Putamen (tissue), 1 donor: ENCODE measurements around the gene TAMALIN.
A peak's percentile ranks its signal among the peaks of the same experiment; 100 is the strongest.
"Not testable (repeated sequence)": the region's sequence is repeated elsewhere in the genome, so short reads cannot be mapped to it uniquely, and the experiment has no call there.

Source experiments
- DNase-seq: peaks from one replicate; pipeline ENCODE4 v3.0.0-alpha.2; 2016; ENCODE audit warnings: low spot score

The TAMALIN gene

DNA sequence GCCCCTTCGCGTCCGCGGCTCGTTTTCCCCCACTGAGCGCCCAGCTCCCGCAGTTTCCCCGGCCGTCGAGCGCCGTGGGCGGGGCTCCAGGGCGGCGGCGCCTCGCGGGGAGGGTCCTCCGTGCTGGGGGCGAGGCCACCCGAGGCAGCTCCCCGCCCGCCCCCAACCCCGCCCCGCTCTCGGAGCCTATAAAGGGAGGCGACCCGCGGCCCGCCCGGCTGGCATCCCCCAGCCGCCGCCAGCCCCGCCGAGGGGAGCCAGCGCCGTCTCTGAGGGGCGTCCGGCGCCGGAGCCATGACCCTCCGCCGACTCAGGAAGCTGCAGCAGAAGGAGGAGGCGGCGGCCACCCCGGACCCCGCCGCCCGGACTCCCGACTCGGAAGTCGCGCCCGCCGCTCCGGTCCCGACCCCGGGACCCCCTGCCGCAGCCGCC lies at the start of gene TAMALIN:
Gene TAMALIN, plus strand, starts transcription at position 221 of the 432 bp plus-strand sequence. Its CDS starts 74 bp downstream, at position 295.
- DNase-seq, result no peak

DNA sequence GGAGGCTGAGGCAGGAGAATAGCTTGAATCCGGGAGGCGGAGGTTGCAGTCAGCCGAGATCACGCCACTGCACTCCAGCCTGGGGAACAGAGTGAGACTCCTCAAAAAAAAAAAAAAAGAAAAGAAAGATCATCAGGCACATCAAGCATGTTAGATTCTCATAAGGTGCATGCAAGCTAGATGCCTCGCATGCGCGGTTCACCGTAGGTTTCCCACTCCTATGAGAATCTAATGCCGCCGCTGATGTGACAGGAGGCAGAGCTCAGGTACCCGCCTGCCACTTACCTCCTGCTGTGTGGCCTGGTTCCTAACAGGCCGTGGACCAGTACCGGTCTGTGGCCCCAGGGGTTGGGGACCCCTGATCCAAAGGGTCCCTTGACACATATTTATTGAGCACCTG lies 48.2 kb upstream of the TAMALIN start:
- no peak for DNase-seq

DNA sequence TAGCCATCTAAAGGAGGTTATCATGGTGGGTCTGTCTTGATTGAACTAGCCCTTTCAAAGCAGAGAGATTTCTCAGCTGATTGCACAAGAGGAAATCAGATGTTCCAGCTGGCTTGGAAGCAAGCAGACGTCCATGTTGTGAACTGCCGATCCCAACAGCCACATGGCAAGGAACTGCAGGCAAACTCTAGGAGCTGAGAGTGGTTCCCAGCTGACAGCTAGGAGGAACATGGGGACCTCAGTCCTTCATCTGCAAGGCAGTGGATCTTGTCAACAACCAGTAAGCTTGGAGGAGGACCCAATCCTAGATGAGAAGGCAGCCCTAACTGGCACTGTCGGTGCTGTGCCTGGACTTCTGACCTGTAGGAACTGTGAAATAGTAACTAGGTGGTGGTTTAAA lies 47.5 kb upstream of the TAMALIN start:
- no peak for DNase-seq

DNA sequence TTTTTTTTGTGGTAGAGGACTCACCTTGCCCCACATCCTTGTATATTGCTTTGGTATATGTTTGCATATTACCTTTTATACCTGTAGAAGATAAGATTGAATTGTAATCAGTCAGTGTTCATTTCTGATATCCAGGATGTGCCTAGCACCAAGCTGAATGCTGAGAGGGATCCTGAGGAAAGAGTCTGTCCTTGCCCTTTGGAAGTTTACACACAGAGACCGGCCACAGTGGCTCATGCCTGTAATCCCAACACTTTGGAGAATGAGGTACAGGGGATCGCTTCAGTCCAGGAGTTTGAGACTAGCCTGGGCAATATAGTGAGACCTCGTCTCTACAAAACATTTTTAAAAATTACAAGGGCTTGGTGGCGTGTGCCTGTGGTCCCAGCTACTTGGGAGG lies 46.8 kb upstream of the TAMALIN start:
- DNase-seq, result no peak

DNA sequence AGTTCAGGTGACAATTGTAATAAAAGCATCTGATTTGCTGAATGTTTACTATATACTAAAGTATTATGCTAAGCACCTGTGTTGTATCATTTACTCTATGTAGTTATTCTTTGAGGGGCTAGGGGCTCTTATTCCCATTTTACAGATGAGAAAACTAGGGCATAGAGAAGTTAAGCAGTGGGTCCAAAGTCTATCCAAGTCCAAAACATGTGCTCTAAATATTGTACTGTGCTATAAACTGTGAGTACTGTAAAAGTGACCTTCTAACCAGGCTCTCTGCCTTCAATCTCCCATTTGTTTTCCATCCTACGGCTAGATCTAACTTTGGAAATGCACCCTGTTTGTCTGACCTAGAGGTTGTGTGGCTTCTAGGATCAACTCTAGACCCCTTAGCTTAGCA lies 46.3 kb upstream of the TAMALIN start:
- no peak for DNase-seq

DNA sequence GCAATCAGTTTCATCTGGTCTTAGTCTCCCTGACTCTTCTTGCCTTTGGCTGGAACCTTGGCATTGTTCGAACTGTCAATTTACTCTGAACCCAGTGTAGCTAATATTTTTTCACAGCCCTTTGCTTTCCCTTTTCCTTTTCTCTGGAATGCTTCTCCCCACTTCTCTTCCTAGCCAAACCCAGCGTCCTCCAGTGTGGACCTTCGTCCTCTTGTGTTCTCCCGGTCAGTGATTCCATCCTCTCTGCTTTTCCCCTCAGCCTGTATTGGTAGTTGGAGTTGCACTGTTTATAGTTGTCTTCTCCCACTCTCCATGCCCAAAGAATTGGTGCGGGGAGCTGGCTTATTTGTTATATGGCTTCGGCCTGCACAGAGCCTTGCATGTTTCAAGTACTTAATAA lies 45.9 kb upstream of the TAMALIN start:
- no peak for DNase-seq

DNA sequence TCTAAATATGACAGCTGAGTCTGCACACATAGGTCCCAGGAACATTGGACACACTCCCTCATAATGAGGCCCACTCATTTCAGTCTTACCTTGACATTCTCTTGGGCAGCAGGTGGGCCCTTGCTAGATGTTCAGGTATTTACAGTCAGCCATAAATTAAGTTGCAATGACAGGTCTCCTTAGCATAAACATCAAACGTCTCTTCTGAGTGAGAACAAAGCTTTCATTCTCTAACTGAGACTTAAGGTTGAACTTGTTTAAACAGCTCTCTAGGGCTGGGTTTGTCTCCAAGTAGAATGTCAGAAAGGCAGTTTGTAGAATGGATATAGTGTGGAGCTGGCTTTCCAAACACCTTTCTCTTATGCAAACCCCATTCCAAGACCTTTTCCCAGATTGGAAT lies 44.9 kb upstream of the TAMALIN start:
- DNase-seq, result no peak

DNA sequence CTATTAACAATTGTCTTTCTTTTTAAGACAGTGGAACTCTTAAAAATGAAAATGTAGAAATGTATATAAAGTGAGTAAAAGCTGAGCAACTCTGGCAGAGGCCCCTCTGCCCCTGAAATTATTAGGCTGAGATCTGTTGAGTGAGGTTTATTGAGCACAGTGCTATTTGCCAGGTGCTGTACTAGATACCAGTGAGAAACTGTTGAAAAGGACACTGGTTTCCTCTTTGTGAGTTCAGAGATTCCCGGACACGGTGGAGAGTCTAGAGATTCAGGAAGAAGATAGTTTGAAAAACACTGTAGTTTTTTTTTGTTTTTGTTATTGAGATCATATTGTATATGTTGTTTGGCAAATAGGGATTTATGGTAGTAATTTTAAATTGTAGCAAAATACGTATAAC lies 44.0 kb upstream of the TAMALIN start:
- no peak for DNase-seq

DNA sequence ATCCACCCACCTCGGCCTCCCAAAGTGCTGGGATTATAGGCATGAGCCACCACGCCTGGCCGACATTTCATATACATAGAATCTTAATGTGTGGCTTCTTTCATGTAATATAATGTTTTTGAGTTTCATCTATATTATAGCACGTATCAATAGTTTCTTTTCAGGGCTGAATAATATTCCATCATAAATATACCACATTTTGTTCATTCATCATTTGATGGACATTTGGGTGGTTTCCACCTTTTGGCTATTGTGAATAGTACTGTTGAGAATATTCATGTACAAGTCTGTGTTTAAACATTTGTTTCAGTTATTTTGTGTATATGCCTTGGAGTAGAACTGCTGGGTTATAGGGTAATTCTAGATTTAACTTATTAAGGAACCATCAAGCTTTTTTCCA lies 43.3 kb upstream of the TAMALIN start:
- DNase-seq, result no peak

DNA sequence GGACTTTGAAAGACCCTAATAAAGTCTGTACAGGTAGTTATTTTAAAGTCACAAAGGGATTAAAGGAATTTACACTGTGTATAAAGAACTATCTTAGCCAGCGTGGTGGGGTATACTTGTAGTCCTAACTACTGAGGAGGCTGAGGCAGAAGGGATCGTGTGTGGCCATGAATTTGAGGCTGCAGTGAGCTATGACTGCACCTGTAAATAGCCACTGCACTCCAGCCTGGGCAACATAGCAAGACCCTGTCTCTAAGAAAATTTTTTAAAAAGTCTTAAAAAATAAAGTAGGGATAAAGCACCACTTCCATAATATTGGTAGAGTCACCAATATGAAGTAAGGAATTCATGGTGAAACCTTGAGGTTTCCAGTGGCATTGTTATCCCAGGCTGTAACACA lies 37.1 kb upstream of the TAMALIN start:
- no peak for DNase-seq

DNA sequence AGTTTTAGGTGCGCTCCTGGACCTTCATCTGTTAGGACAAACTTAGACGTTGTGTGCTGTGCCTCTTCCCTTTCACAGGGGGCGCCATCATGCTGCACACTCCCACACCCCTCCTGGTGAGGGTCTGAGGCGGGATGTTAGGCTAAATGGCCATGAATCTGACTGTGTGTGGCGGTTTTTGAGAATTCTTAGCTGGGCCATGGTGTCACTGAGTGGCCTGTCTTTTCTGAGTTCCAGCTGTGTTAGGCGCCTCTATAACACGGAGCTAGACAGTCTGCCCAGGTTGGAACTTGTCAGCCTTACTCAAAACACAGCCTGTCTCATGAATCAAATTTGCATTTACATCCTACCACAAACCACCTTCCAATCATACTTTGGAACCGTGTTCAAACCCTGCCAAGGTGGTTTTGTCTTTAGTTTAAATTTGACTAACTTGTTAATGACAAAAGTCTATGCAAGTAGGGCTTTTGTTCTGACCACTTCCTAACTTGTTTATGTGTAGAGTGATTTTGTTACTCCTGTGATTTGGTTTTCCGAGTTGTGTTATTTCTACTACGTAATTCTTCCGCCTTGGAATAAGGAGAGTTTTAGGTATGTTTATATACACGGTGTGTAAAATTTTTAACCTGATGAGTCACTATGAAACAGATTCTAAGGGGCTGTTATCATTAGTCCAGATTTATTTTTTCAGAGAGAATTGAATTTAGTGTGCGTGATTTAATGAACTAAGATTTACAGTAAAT lies 35.7 kb upstream of the TAMALIN start:
- no peak for DNase-seq

DNA sequence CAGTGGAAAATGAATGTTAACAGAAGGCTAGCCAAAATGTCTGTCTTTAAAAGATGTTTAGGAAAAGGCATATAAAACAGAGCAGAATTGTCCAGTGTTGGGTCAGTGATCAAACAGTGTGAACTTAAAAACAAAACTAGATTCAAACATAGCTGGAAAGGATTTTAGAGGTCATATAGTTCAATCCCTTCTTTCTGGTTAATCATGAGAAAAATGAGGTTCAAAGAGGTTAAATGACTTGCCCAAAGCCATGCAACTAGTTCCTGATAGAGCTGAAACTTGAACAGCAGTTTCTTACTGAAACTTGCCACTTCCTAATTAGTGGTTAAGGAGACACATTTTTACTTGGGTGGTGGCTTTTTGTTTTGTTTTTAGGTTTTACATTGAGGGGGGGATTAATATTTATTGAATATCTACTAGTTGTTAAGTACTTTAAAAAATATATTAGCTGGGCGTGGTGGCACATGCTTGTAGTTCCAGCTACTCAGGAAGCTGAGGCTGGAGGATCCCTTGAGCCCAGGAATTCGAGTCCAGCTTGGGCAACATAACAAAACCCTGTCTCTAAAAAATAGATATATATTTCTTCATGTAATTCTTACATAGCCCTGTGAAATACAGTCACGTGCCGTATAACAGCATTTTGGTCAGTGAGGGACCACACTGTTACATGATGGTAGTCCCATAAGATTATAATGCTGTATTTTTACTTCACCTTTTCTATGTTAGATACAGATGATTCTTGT lies 34.9 kb upstream of the TAMALIN start:
- no peak for DNase-seq

DNA sequence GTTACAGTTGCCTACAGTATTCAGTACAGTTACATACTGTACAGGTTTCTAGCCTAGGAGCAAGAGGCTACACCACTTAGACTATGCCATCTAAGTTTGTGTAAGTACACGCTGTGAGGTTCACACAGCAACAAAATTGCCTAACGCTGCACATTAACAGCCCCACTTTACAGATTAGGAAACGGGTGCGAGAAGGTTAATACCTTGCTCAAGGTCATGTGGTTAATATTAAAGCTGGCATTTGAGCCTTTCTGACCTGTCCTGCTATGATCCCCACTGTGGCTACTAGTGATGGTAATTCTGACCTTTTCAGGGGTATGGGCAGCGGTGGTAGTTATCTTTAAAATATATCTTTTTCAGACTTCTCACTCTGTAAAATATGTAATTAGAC lies 34.3 kb upstream of the TAMALIN start:
- DNase-seq, result no peak

DNA sequence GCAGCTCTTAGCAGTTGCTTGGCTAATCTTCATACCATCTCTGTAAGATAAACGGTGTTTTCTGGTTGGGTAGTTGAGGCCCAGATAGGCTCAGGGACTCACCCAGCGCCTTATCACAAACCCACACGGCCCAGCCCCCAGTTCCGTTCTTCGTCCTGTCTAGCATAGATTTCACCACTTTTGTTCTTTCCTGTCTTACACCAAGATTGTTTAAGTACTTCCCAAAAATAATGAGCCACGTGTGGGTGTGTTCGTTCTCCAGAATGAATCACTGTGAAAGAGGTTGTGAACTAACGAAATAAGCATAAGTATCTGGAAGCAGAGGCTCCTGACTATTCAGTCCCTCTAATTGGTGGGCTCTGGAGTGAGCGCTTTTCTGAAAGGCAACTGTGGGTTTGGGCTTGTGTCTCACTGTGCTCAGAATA lies 33.9 kb upstream of the TAMALIN start:
- DNase-seq, result peak; percentile 69

DNA sequence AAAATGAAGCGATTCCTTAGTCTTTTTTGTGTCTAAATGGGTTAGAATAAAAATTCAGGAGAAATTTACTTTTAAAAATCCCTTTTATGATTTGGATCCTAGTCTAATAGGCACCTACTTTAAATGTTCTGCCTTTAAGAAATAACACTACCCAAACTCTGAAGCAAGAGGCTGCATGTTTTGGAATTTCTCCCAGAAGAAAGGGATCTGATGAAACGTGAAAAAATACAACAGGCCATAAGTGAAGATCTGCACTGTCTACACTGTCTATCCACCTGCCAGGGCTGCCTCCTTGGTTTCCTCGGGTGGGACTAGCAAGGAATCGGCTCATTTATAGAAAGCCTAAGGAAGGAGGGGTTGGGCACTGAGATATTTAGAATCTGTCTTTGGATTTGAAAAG lies 33.2 kb upstream of the TAMALIN start:
- no peak for DNase-seq

DNA sequence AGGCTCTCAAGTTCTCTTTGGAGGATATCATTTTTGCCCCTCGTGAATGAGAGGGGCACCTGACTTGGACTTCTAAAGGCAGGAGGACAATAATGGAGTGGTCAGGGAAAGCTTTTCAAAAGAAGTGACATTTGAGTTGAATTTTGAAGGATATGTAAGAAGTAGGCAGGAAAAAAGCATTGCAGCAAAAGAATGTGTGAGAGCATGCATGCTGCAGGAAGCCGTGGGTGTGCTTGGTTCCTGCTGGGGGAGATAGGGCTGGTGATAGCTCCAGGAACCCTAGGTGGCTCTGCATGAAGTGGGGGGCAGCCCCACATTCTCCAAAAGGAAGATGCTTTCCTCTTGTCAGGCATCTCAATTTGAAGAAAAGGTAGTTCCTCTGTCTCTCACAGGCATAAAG lies 32.1 kb upstream of the TAMALIN start:
- DNase-seq, result peak; percentile 49

DNA sequence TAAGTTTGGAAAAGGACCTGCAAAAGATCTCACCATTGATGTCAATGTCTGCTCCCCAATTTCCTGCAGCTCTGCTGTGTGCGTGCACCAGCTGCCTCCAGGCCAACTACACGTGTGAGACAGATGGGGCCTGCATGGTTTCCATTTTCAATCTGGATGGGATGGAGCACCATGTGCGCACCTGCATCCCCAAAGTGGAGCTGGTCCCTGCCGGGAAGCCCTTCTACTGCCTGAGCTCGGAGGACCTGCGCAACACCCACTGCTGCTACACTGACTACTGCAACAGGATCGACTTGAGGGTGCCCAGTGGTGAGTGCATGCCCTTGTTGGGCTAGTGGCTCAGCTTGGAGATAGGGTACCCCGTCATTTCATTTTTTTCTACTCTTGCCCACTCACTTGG lies 31.6 kb upstream of the TAMALIN start:
- no peak for DNase-seq

DNA sequence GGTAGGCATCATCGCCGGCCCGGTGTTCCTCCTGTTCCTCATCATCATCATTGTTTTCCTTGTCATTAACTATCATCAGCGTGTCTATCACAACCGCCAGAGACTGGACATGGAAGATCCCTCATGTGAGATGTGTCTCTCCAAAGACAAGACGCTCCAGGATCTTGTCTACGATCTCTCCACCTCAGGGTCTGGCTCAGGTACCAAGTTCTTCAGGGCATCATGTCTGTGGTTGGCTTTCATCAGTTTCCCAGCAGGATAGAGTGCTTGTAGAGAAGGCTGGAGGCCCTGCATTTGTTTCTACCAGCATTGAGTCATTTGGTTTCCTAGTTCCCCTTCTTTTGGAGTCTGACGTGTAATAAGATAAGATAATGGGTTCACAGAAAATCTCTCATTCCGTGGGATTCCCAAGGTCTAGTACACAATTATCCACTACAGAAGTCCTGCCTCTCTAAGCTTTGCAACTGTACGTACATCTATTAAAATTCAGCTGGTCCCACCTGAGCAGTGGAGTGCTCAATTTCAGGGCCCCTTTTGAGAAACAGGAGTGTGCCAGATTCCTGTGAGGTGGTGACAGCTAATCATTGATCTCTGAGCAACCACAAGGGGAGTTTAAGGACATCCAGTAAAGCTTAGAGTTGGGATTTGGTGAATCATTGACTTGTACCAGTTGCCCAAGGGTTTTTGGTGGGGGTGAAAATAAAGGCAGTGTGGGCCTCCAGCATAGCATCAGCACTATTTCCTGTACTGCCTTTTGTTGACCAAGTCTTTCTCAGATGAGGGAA lies 30.2 kb upstream of the TAMALIN start:
- DNase-seq, result no peak

DNA sequence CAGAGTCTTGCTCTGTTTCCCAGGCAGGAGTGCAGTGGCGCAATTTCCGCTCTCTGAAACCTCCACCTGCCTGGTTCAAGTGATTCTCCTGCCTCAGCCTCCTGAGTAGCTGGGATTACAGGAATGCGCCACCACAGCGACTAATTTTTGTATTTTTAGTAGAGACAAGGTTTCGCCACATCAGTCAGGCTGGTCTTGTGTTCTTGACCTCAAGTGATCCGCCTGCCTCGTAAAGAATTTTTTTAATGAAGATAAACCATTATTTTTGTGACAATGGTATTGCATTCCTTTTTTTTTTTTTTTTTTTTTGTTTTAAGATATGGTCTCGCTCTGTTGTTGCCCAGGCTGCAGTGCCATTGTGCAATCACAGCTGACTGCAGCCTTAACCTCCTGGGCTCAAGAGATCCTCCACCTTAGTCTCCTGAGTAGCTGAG lies 29.4 kb upstream of the TAMALIN start:
- no peak for DNase-seq

DNA sequence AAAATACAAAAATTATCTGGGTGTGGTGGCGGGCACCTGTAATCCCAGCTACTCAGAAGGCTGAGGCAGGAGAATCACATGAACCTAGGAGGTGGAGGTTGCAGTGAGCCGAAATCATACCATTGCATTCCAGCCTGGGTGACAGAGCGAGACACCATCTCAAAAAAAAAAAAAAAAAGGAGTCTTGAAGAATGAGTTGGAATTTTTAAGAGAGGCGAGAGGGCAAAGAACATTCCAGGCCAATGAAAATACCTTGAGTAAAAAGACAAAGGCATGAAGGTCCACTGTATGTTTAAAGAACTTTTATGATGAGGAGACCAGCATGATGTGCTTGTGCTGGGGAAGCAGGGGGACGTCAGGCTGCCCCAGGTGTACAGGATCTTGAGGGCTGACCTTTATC lies 27.4 kb upstream of the TAMALIN start:
- not testable (repeated sequence) for DNase-seq

DNA sequence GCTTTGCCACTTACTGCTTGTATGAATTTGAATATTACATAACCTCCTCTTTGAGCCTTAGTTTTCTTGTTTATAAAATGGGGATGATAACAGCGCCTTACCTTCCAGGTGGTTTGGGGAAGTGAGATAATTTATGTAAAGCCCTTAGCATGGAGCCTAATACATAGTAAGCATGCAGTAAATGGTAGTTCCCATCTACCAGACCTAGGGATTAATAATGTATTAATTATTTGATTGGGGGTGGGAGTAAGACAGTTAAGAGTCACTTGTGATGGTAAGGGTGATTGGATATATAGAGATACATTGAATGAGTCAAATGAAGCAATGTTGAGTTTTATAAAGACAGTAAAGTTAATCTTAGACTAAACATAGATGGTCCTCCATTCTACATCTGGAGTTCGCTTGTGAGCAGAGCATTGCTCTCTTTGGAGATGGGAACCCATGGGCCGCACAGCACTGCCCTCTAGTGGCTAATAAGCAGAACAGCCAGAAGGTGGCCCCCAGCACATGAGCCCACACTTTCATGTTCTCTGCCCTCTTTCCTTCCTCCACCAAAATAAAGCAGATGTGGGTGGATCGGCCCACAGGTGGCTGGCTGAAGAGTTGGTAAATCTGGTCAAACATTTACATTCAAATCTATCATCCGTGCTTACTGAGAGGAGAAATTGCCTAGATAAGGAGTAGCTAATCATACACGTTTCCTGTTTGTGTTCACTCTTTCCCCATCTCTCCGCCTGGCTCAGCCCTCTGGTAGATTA lies 26.5 kb upstream of the TAMALIN start:
- DNase-seq, result peak; percentile 66

DNA sequence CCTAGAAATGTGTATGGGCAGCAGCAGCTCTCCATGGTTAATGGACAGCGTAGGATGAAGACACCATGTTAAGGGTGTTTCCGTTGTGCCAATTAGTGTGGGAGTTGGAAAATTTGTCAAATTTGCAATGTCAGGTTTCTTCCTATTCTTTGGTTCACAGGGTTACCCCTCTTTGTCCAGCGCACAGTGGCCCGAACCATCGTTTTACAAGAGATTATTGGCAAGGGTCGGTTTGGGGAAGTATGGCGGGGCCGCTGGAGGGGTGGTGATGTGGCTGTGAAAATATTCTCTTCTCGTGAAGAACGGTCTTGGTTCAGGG lies 26.0 kb upstream of the TAMALIN start:
- DNase-seq, result no peak
